Suprapubic skin (tissue), 4 donors: ENCODE results near the gene DUOX1. TPM values are rescaled to one million over a fixed set of nuclear protein-coding genes. Genes with fewer than 3 reads are reported as not detected.

Source experiments
- DNase-seq, 2 donors: peaks; one replicate each; pipeline ENCODE4 v3.0.0-alpha.2; 2019; ENCODE audit warnings: low spot score in 2 of 2
- H3K27ac ChIP-seq: fragments of 200-600 bp; sonication (generic); one replicate; pipeline ENCODE4 v1.5.1; 2019
- H3K27me3 ChIP-seq: fragments of 200-600 bp; sonication (generic); one replicate; pipeline ENCODE4 v1.5.1; 2019
- H3K36me3 ChIP-seq: fragments of 200-600 bp; sonication (generic); one replicate; pipeline ENCODE4 v1.5.1; 2019
- H3K4me1 ChIP-seq: fragments of 200-600 bp; sonication (generic); one replicate; pipeline ENCODE4 v1.5.1; 2019
- H3K4me3 ChIP-seq: fragments of 200-600 bp; sonication (generic); one replicate; pipeline ENCODE4 v1.5.1; 2019; ENCODE audit warnings: mild to moderate bottlenecking
- H3K9me3 ChIP-seq: fragments of 200-600 bp; sonication (generic); one replicate; pipeline ENCODE4 v1.5.1; 2019
- CTCF ChIP-seq, 2 donors: fragments of 200-600 bp in 1 of 2; fragments of 450-650 bp in 1 of 2; sonication (generic) in 1 of 2; IDR thresholded peaks; one replicate each; pipeline ENCODE4 v1.5.1; 2016 to 2019; ENCODE audit warnings: antibody characterized with exemption in 2 of 2, mild to moderate bottlenecking in 1 of 2, moderate library complexity in 1 of 2
- EP300 ChIP-seq: sonication (generic); formaldehyde crosslinking; IDR thresholded peaks from one replicate; pipeline ENCODE4 v1.6.1; 2017; ENCODE audit warnings: antibody characterized with exemption
- POLR2A ChIP-seq, 2 donors: fragments of 450-650 bp; IDR thresholded peaks; one replicate each; pipeline ENCODE4 v1.6.1; 2017; ENCODE audit warnings: antibody characterized with exemption in 2 of 2, mild to moderate bottlenecking in 2 of 2, moderate library complexity in 2 of 2
- POLR2AphosphoS5 ChIP-seq, 3 donors: sonication (generic); formaldehyde crosslinking; IDR thresholded peaks; one replicate each; pipeline ENCODE4 v1.6.1; 2017; ENCODE audit warnings: antibody characterized with exemption in 3 of 3
- whole genome bisulfite sequencing: methylation state at CpG from one replicate; pipeline ENCODE4 v1.1.5; 2018; 5-methylcytosine and 5-hydroxymethylcytosine counted together
- total RNA-seq, 4 donors: library from RNA; depleted of rRNA; stranded (reverse); fragments of >200 nt; gene quantifications; one replicate each; pipeline ENCODE4 v1.1.0, GENCODE V29; 2016

DUOX1 gene
- total RNA-seq, 4 donors from 2014 or later, result 87.2 to 246 (median 165) TPM

GRCh38 chr15:45180201-45180600 is 50.4 kb downstream of the DUOX1 start:
- Histone ChIP-seq H3K36me3 (peaks cover 2% of the 10 kb centered on the region), H3K4me3 (no peak overlapping the region), H3K27ac (peak overlapping the region; percentile 51), H3K9me3 (no peaks in the 10 kb centered on the region), H3K4me1 (peaks cover 17% of the 10 kb centered on the region), H3K27me3 (no peaks in the 10 kb centered on the region)
- no peak for DNase-seq
- TF ChIP-seq POLR2A (IDR thresholded peaks at IDR 0.05), result no peak
- TF ChIP-seq EP300, result no peak
- no peak for TF ChIP-seq CTCF (IDR thresholded peaks at IDR 0.05)
- no peak for TF ChIP-seq POLR2AphosphoS5 (IDR thresholded peaks at IDR 0.05)
- 84% methylated on average over 7 of the region's 7 CpGs for WGBS

- H3K27me3 ChIP-seq, result no peaks in the 10 kb centered on the region
- 86% methylated on average over 7 of the region's 8 CpGs for WGBS
- no peak overlapping the region for H3K4me3 ChIP-seq
- DNase-seq, result no peak
- TF ChIP-seq POLR2AphosphoS5 (IDR thresholded peaks at IDR 0.05) (no peak), EP300 (no peak), CTCF (IDR thresholded peaks at IDR 0.05) (no peak), POLR2A (IDR thresholded peaks at IDR 0.05) (no peak)
- no peaks in the 10 kb centered on the region for H3K9me3 ChIP-seq
- peaks cover 2% of the 10 kb centered on the region for H3K36me3 ChIP-seq
- peak overlapping the region; percentile 51 for H3K27ac ChIP-seq
- H3K4me1 ChIP-seq, result peaks cover 23% of the 10 kb centered on the region
Measured at GRCh38 chr15:45180648-45181436, 51.0 kb downstream of the DUOX1 start.

- TF ChIP-seq CTCF (IDR thresholded peaks at IDR 0.05) (no peak), POLR2A (IDR thresholded peaks at IDR 0.05) (no peak), EP300 (no peak)
- Histone ChIP-seq H3K4me3 (no peak overlapping the region), H3K27me3 (no peaks in the 10 kb centered on the region), H3K27ac (no peak overlapping the region), H3K36me3 (no peaks in the 10 kb centered on the region), H3K4me1 (peaks cover 32% of the 10 kb centered on the region), H3K9me3 (no peaks in the 10 kb centered on the region)
- 76% methylated on average over 9 of the region's 9 CpGs for WGBS
- no peak for DNase-seq
Measured at GRCh38 chr15:45181491-45182285, 51.9 kb downstream of the DUOX1 start.

GRCh38 chr15:45182996-45183395 is 53.2 kb downstream of the DUOX1 start:
- no peak for DNase-seq
- no peaks in the 10 kb centered on the region for H3K27me3 ChIP-seq
- peaks cover 45% of the 10 kb centered on the region for H3K4me1 ChIP-seq
- no peak for TF ChIP-seq POLR2AphosphoS5 (IDR thresholded peaks at IDR 0.05)
- TF ChIP-seq POLR2A (IDR thresholded peaks at IDR 0.05), result no peak
- TF ChIP-seq EP300, result no peak
- TF ChIP-seq CTCF (IDR thresholded peaks at IDR 0.05), result no peak
- H3K27ac ChIP-seq, result no peak overlapping the region
- H3K4me3 ChIP-seq, result no peak overlapping the region
- no peaks in the 10 kb centered on the region for H3K36me3 ChIP-seq
- H3K9me3 ChIP-seq, result no peaks in the 10 kb centered on the region
- WGBS, result 67% methylated on average over 1 of the region's 1 CpG

- H3K27me3 ChIP-seq, result no peaks in the 10 kb centered on the region
- H3K36me3 ChIP-seq, result no peaks in the 10 kb centered on the region
- H3K27ac ChIP-seq, result no peak overlapping the region
- peaks cover 50% of the 10 kb centered on the region for H3K4me1 ChIP-seq
- DNase-seq, result no peak
- TF ChIP-seq POLR2A (IDR thresholded peaks at IDR 0.05), result no peak
- no peak for TF ChIP-seq CTCF (IDR thresholded peaks at IDR 0.05)
- no peak for TF ChIP-seq POLR2AphosphoS5 (IDR thresholded peaks at IDR 0.05)
- no peak for TF ChIP-seq EP300
- no peaks in the 10 kb centered on the region for H3K9me3 ChIP-seq
- 83% methylated on average over 1 of the region's 2 CpGs for WGBS
- H3K4me3 ChIP-seq, result no peak overlapping the region
Measured at GRCh38 chr15:45183511-45183910, 53.7 kb downstream of the DUOX1 start.
